Camera-type eye (tissue), 1 donor: Measurements from ENCODE around the gene RAB22A. TPM values are rescaled to one million over a fixed set of nuclear protein-coding genes. Genes with fewer than 3 reads are reported as not detected.

Source experiments
- total RNA-seq: library from RNA; depleted of rRNA; stranded (reverse); fragments of >200 nt; gene quantifications from one replicate; pipeline ENCODE4 v1.2.3, GENCODE V29; 2014

Gene RAB22A, protein sequence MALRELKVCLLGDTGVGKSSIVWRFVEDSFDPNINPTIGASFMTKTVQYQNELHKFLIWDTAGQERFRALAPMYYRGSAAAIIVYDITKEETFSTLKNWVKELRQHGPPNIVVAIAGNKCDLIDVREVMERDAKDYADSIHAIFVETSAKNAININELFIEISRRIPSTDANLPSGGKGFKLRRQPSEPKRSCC
- total RNA-seq, result 22.5 TPM

DNA sequence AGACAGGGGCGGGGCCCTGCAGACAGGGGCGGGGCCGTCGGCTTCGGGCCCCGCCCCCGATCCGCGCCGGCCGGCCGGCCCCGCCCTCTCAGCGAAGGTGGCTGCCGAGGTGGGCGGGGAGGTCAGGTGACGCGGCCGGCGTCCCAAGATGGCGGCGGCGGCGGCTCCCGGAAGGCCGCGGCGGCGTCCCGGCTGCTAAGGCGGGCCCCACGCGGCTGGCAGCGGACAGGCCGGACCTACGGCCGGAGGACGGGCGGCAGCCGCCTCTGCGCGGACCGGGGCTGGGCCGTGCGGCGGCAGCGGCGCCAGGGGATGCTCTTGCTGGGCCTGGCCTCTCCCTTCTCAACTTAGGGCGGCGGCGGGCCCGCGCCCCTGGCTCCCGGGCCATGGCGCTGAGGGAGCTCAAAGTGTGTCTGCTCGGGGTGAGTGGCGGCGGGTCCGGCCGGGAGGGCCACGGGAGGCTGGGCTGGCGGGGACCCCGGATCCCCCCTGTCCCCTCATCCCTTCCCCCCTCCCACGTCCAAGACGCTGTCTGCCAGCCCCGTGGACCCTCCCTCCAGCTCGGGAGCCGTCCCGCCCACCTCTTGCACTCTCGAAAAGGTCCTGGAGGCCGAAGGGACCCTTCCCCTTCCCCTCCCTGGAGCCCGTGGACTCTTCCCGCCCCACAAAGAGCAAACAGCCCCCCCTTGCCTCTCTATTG, at the start of gene RAB22A:
Gene RAB22A, plus strand, starts transcription at position 125 of the 700 bp plus-strand sequence. Its CDS starts 262 bp downstream, at position 387.

DNA sequence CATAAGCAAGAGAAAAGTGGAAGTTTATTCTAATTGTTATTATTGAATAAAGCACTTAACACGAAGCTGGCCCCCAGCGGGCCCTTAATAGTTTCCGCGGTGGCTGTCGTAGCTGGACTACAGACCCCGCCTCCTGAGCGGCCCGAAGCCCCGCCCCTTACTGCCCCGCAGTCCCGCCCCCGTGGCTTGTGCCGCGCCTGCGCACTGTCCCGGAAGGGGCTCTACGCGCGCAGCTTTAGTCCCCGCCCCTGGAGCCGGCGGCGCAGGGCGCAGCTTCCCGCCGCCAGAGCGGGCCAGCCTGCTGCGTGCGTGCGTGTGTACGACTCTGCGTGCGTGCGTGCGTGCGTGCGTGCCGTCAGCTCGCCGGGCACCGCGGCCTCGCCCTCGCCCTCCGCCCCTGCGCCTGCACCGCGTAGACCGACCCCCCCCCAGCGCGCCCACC, 79.4 kb downstream of the RAB22A start, which contains the start of gene VAPB:
Gene VAPB, plus strand, starts transcription at position 348 of the 442 bp plus-strand sequence. CDS start 231 bp downstream, outside the sequence.

Other genes starting within 250 kb of the RAB22A start
- not detected for gene ANKRD60, start 81.1 kb upstream of the RAB22A start, total RNA-seq
- 37.8 TPM for gene VAPB, start 79.5 kb downstream of the RAB22A start, total RNA-seq
- gene APCDD1L, start 205.7 kb downstream of the RAB22A start, total RNA-seq, result 5.1 TPM